Measurements from ENCODE around the gene NCEH1.

Gene NCEH1

GRCh38 chr3:172648747-172649146 lies 62.1 kb downstream of the NCEH1 start:
- peak overlapping the region in 3 of 11 experiments; percentile 1 to 42 (median 32); a peak in 5 of 22 replicates for H3K27ac ChIP-seq
- peaks cover 0 to 38% (median 2%) of the 10 kb centered on the region in 10 experiments; a peak in 7 of 20 replicates for H3K4me1 ChIP-seq
- H3K4me3 ChIP-seq = no peak overlapping the region
- H3K27me3 ChIP-seq = no peaks in the 10 kb centered on the region
- H3K4me2 ChIP-seq = peak overlapping the region in 3 of 11 experiments; percentile 30 to 65 (median 63); a peak in 6 of 22 replicates
- no peaks in the 10 kb centered on the region for H3K9me3 ChIP-seq (replicated peaks in 1 of 11)
- H4K20me1 ChIP-seq = no peaks in the 10 kb centered on the region
- H3K36me3 ChIP-seq = peaks cover 0 to 7% (median 0%) of the 10 kb centered on the region in 11 experiments; a peak in 2 of 22 replicates
- TF ChIP-seq Cebpa-rat (IDR thresholded peaks at IDR 0.05) = no peak
- H3K9ac ChIP-seq = peak overlapping the region in 1 of 11 experiments; percentile 25; a peak in 2 of 22 replicates

GRCh38 chr3:172647823-172648222 lies 63.0 kb downstream of the NCEH1 start:
- Histone ChIP-seq H3K36me3 (peaks cover 0 to 16% (median 0%) of the 10 kb centered on the region in 11 experiments; a peak in 4 of 22 replicates), H4K20me1 (no peaks in the 10 kb centered on the region), H3K9ac (no peak overlapping the region), H3K4me1 (peaks cover 0 to 38% (median under 1%) of the 10 kb centered on the region in 10 experiments; a peak in 6 of 20 replicates), H3K27ac (no peak overlapping the region), H3K27me3 (no peaks in the 10 kb centered on the region), H3K9me3 (replicated peaks in 1 of 11) (no peaks in the 10 kb centered on the region), H3K4me2 (peak overlapping the region in 2 of 11 experiments; percentile 3 to 9; a peak in 1 of 22 replicates), H3K4me3 (no peak overlapping the region)
- TF ChIP-seq Cebpa-rat (IDR thresholded peaks at IDR 0.05) = no peak

GRCh38 chr3:172647080-172647479 lies 63.8 kb downstream of the NCEH1 start:
- H4K20me1 ChIP-seq = no peaks in the 10 kb centered on the region
- H3K4me3 ChIP-seq = no peak overlapping the region
- H3K4me1 ChIP-seq = peaks cover 0 to 35% (median 0%) of the 10 kb centered on the region in 10 experiments; a peak in 6 of 20 replicates
- H3K36me3 ChIP-seq = peaks cover 0 to 23% (median 0%) of the 10 kb centered on the region in 11 experiments; a peak in 4 of 22 replicates
- H3K27me3 ChIP-seq = no peaks in the 10 kb centered on the region
- H3K9ac ChIP-seq = no peak overlapping the region
- no peak for TF ChIP-seq Cebpa-rat (IDR thresholded peaks at IDR 0.05)
- H3K4me2 ChIP-seq = no peak overlapping the region
- H3K9me3 ChIP-seq (replicated peaks in 1 of 11) = no peaks in the 10 kb centered on the region
- no peak overlapping the region for H3K27ac ChIP-seq

- H3K36me3 ChIP-seq = peaks cover 0 to 28% (median 0%) of the 10 kb centered on the region in 11 experiments; a peak in 5 of 22 replicates
- no peaks in the 10 kb centered on the region for H4K20me1 ChIP-seq
- H3K9ac ChIP-seq = no peak overlapping the region
- no peak overlapping the region for H3K4me2 ChIP-seq
- H3K4me1 ChIP-seq = peaks cover 0 to 29% (median 0%) of the 10 kb centered on the region in 10 experiments; a peak in 6 of 20 replicates
- no peaks in the 10 kb centered on the region for H3K27me3 ChIP-seq
- H3K9me3 ChIP-seq (replicated peaks in 1 of 11) = no peaks in the 10 kb centered on the region
- H3K27ac ChIP-seq = no peak overlapping the region
- TF ChIP-seq Cebpa-rat (IDR thresholded peaks at IDR 0.05) = no peak
- H3K4me3 ChIP-seq = no peak overlapping the region
Measured at GRCh38 chr3:172646439-172647015, 64.3 kb downstream of the NCEH1 start.

GRCh38 chr3:172644258-172644657 lies 66.6 kb downstream of the NCEH1 start:
- Histone ChIP-seq H3K4me2 (no peak overlapping the region), H3K9me3 (replicated peaks in 1 of 11) (no peaks in the 10 kb centered on the region), H3K4me1 (peaks cover 0 to 16% (median 0%) of the 10 kb centered on the region in 10 experiments; a peak in 6 of 20 replicates), H3K36me3 (peaks cover 0 to 33% (median 0%) of the 10 kb centered on the region in 11 experiments; a peak in 5 of 22 replicates), H3K4me3 (no peak overlapping the region), H3K27me3 (no peaks in the 10 kb centered on the region), H3K9ac (no peak overlapping the region), H4K20me1 (no peaks in the 10 kb centered on the region), H3K27ac (no peak overlapping the region)
- no peak for TF ChIP-seq Cebpa-rat (IDR thresholded peaks at IDR 0.05)

- H3K9me3 ChIP-seq (replicated peaks in 1 of 11) = no peaks in the 10 kb centered on the region
- TF ChIP-seq Cebpa-rat (IDR thresholded peaks at IDR 0.05) = no peak
- H3K27me3 ChIP-seq = no peaks in the 10 kb centered on the region
- H3K4me1 ChIP-seq = peaks cover 0 to 9% (median 0%) of the 10 kb centered on the region in 10 experiments; a peak in 6 of 20 replicates
- H3K27ac ChIP-seq = no peak overlapping the region
- no peak overlapping the region for H3K9ac ChIP-seq
- no peak overlapping the region for H3K4me2 ChIP-seq
- H3K4me3 ChIP-seq = no peak overlapping the region
- no peaks in the 10 kb centered on the region for H4K20me1 ChIP-seq
- H3K36me3 ChIP-seq = peaks cover 0 to 33% (median 0%) of the 10 kb centered on the region in 11 experiments; a peak in 5 of 22 replicates
Measured at GRCh38 chr3:172643506-172644179, 67.2 kb downstream of the NCEH1 start.

DNA sequence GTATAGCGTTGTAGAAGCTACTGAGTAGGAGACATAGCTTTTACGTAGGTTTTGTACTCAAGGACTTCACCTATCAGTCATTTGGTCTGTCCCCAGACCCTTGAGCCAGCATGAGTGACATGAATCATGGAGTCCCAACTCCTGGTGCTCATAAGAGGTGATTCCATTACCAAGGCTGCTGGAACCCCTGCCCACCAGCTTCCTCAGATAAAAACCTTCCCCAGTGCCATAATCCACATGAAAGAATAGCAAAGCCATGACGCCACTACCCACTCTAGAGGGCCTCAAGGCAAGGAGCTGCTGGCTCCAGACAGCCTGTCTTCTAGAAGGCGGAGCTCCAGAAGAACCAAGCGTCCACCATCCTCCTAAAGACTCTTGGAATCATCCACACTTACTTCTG lies 69.6 kb downstream of the NCEH1 start:
- Histone ChIP-seq H3K27me3 (no peaks in the 10 kb centered on the region), H3K4me3 (no peak overlapping the region), H4K20me1 (no peaks in the 10 kb centered on the region), H3K4me2 (no peak overlapping the region), H3K27ac (no peak overlapping the region), H3K4me1 (no peaks in the 10 kb centered on the region), H3K9me3 (replicated peaks in 1 of 11) (no peaks in the 10 kb centered on the region), H3K9ac (no peak overlapping the region), H3K36me3 (peaks cover 0 to 33% (median 0%) of the 10 kb centered on the region in 11 experiments; a peak in 5 of 22 replicates)
- no peak for TF ChIP-seq Cebpa-rat (IDR thresholded peaks at IDR 0.05)

DNA sequence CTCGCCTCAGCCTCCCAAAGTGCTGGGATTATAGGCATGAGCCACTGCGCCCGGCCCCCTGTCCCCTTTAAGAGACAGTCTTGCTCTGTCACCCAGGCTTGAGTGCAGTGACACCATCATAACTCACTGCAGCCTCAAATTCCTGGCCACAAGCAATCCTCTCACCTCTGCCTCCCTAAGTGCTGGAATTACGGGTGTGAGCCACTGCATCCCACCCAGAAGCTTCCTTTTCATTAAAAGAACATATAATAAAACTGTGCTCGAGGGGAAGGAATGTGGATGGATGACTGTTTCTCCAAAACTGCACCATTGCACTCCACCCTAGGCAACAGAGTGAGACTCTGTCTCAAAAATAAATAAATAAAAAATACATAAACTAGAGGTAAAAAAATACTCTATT lies 70.1 kb downstream of the NCEH1 start:
- H3K4me1 ChIP-seq = peaks cover 0 to 1% (median 0%) of the 10 kb centered on the region in 10 experiments; a peak in 2 of 20 replicates
- H3K36me3 ChIP-seq = peaks cover 0 to 34% (median 2%) of the 10 kb centered on the region in 11 experiments; a peak in 9 of 22 replicates
- no peak overlapping the region for H3K4me2 ChIP-seq
- H3K27me3 ChIP-seq = no peaks in the 10 kb centered on the region
- H3K27ac ChIP-seq = no peak overlapping the region
- H3K9me3 ChIP-seq (replicated peaks in 1 of 11) = no peaks in the 10 kb centered on the region
- no peak overlapping the region for H3K9ac ChIP-seq
- no peaks in the 10 kb centered on the region for H4K20me1 ChIP-seq
- no peak overlapping the region for H3K4me3 ChIP-seq
- TF ChIP-seq Cebpa-rat (IDR thresholded peaks at IDR 0.05) = no peak

- Histone ChIP-seq H3K4me1 (peaks cover 0 to 5% (median 0%) of the 10 kb centered on the region in 10 experiments; a peak in 2 of 20 replicates), H3K36me3 (peaks cover 0 to 31% (median 13%) of the 10 kb centered on the region in 11 experiments; a peak in 14 of 22 replicates), H3K9ac (no peak overlapping the region), H3K4me2 (no peak overlapping the region), H3K9me3 (replicated peaks in 1 of 11) (no peaks in the 10 kb centered on the region), H3K27ac (no peak overlapping the region), H4K20me1 (no peaks in the 10 kb centered on the region), H3K27me3 (no peaks in the 10 kb centered on the region), H3K4me3 (no peak overlapping the region)
- no peak for TF ChIP-seq Cebpa-rat (IDR thresholded peaks at IDR 0.05)
Measured at GRCh38 chr3:172635588-172635987, 75.3 kb downstream of the NCEH1 start.

All from BLaER1 treated with 17β-estradiol and CSF1 and Interleukin-3, amounts not matched to agents 10 nM and 100 nM (cell line).